IPS-15b (cell line): Measurements from ENCODE around the gene WDR86.

Experiments used
- H3K27me3 ChIP-seq: one replicate; pipeline ENCODE4 v1.6.1; 2013; ENCODE audit warnings: low read length; ENCODE audit not compliant: control insufficient read depth, insufficient read depth
- H3K36me3 ChIP-seq: one replicate; pipeline ENCODE4 v1.6.1; 2013; ENCODE audit warnings: low read length; ENCODE audit not compliant: control insufficient read depth, insufficient read depth
- H3K4me1 ChIP-seq: one replicate; pipeline ENCODE4 v1.6.1; 2013; ENCODE audit warnings: mild to moderate bottlenecking, low read length; ENCODE audit not compliant: control insufficient read depth, insufficient read depth
- H3K4me3 ChIP-seq: one replicate; pipeline ENCODE4 v1.5.1; 2013; ENCODE audit warnings: low read depth, low read length
- H3K9ac ChIP-seq: one replicate; pipeline ENCODE4 v1.6.1; 2013; ENCODE audit warnings: low read depth, mild to moderate bottlenecking, low read length
- H3K9me3 ChIP-seq: one replicate; pipeline ENCODE4 v1.6.1; 2013; ENCODE audit warnings: mild to moderate bottlenecking, low read length; ENCODE audit not compliant: control insufficient read depth, insufficient read depth

The WDR86 gene

DNA sequence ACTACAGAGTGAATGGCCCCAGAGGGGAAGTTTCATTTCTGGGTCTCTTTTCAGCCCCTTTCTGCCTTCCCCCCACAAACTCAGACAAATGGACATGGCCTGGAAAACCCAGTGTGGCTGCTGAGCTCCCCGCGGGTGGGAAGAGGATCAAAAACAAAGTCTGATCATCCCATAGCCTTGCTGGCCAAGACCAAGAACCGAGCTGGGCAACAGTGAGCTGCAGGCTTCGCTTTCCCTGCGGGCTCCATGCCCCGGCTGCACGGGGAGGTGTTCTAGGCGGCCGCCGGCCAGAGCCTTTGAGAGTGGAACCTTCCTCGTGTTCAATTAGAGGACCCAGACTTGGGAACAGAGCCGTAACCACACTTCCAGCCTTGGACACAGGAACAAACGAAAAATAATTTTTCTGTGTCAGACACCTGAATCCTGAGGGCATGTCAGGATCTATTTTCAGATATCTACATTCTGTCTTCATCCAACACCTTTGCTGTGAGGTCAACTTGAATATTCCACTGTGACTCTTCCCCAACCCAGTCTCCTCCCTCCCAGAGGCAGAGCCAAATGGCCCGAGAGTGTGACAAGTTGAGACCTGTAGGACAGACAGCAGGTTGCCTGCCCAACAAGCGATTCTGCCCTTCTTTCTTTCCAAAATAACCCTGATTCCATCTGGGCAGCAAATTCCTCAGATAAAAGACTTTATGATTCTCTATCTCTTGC, 26.0 kb downstream of the WDR86 start:
- Histone ChIP-seq H3K4me1 (peaks cover 5% of the 10 kb centered on the region), H3K36me3 (no peaks in the 10 kb centered on the region), H3K27me3 (peaks cover 21% of the 10 kb centered on the region), H3K9me3 (no peaks in the 10 kb centered on the region), H3K4me3 (no peak overlapping the region), H3K9ac (no peak overlapping the region)

DNA sequence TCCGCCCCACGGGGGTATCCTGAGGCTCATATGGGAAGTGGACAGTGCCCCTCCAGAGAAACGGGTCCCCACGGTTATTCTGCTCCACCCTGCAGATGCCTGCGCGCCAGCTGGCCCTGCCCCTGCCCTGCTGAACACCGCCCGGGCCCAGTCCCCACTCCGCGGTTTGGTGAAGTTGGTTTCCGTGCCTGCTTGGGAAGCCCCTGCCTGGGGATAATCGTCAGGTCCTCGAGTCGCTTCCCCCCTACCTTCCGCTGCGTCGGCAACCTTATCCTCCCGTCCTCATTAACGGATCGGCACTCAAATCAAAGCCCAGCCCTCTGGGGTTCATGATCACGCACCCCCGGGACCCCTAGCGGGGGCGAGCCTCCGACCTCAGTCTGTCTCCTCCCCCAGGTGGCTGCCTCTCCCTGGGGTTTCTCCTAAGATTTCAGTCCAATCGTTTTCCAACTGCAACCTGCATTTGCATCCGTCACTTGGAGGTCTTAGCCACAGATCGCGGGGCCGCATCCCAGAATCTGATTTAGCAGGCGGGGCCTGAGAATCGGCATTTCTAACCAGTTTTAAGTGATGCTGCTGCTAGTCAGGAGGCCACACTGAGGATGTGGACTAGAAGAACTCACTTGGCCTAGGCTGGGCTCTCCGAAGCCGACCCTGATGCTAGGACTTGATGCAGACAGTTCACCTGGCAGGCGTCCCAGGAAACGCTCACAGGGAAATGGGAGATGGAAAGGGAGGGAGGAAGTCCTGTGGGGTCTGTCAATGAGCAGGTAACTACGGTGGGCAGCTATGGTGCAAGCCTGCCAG, 27.6 kb downstream of the WDR86 start:
- Histone ChIP-seq H3K9me3 (no peaks in the 10 kb centered on the region), H3K36me3 (peaks cover 2% of the 10 kb centered on the region), H3K27me3 (peaks cover 21% of the 10 kb centered on the region), H3K9ac (no peak overlapping the region), H3K4me1 (peaks cover 5% of the 10 kb centered on the region), H3K4me3 (peak overlapping the region; percentile 33)

DNA sequence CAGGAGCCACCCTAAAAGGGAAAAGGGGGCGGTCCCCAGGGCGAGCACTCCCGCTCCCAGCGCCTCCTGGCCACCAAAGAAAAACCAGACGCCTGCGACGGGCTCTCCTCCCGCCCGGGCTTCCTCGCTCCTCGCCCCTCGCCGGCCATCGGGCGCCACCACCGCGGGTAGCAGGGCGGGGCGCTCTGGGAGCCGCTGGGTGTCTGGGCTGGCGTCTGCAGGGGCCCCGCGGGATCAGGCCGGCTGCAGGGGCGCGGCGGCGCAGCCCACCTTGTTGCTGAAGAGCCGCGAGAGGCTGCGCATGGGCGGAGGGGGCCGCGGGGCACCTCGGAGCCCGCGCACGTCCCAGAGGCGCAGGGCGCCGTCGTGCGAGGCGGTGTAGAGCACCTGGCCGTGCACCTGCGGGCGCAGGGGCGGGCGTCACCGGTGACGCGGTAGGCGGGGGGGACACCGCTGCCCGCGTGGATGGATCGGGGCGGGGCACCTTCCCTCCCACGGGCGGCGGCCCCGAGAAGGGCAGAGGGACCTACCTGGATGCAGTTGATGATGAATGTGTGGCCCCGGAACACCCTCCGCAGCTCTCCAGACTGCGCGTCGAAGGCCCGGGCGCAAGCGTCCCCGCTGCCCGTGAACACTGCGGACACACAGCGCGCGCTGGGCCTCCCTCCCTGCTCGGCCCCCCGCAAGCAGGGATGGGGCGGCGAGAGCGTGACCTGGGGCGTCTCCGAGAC, 28.3 kb downstream of the WDR86 start:
- H3K27me3 ChIP-seq = peaks cover 21% of the 10 kb centered on the region
- peaks cover 7% of the 10 kb centered on the region for H3K36me3 ChIP-seq
- no peak overlapping the region for H3K9ac ChIP-seq
- H3K9me3 ChIP-seq = no peaks in the 10 kb centered on the region
- peaks cover 5% of the 10 kb centered on the region for H3K4me1 ChIP-seq
- peak overlapping the region; percentile 33 for H3K4me3 ChIP-seq

DNA sequence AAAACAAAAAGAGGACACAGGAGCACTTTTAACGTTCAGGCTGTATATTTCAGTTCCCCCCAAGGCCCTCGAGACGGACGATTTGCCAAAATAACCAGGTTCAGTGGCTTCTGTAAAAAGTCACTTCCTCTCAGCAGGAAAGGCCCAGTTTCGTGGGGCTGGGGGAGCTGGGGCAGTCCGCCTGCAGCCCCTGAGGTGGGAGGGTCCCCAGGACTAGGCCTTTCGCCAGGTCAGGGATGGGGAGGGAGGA, 28.8 kb downstream of the WDR86 start:
- Histone ChIP-seq H3K9me3 (no peaks in the 10 kb centered on the region), H3K27me3 (peaks cover 21% of the 10 kb centered on the region), H3K4me3 (peak overlapping the region; percentile 33), H3K36me3 (peaks cover 12% of the 10 kb centered on the region), H3K4me1 (peaks cover 5% of the 10 kb centered on the region), H3K9ac (no peak overlapping the region)

DNA sequence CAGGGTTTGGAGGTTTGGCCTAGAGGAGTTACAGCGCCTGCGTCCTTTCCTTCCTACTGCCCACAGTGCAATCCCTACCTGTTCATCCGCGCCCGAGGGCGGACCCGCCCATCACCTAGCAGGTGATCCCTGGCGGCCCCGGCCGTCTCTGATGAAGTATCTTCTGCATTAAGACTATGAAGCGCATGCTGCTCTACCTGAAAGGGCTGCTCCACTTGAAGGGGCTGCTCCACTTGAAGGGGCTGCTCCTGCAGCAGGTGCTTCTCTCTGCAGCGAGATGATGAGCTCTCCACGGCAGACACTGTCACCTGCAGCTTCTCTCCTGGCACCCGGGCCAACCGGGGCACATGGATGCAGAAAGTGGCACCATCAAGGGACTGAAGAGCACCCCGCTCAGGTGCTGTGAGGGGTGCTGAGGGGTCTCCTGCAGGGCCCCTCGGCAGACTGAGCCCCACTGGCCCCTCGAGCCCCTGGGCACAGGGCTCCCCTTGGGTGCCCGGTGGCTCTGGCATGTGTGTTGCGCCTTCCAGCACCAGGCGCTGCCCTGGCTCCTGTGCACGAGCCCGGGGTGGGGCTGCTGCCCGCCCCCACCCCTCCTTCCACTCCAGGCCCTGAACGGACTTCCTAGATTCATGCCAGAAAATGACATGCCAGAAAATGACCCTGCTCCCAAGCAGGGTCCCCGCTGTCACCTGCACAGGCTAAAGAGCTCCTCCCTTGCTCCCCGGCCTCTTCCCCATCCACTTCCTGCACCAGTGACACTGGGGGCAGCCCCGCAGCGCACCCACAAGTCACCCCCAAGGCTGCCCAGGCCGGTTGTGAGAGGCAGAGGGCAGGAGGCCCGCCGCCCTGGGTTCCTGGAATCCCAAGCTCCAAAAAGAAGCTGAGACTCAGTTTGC, 29.4 kb downstream of the WDR86 start:
- peak overlapping the region; percentile 33 for H3K4me3 ChIP-seq
- peaks cover 12% of the 10 kb centered on the region for H3K36me3 ChIP-seq
- H3K4me1 ChIP-seq = peaks cover 5% of the 10 kb centered on the region
- H3K9ac ChIP-seq = no peak overlapping the region
- peaks cover 21% of the 10 kb centered on the region for H3K27me3 ChIP-seq
- H3K9me3 ChIP-seq = no peaks in the 10 kb centered on the region

DNA sequence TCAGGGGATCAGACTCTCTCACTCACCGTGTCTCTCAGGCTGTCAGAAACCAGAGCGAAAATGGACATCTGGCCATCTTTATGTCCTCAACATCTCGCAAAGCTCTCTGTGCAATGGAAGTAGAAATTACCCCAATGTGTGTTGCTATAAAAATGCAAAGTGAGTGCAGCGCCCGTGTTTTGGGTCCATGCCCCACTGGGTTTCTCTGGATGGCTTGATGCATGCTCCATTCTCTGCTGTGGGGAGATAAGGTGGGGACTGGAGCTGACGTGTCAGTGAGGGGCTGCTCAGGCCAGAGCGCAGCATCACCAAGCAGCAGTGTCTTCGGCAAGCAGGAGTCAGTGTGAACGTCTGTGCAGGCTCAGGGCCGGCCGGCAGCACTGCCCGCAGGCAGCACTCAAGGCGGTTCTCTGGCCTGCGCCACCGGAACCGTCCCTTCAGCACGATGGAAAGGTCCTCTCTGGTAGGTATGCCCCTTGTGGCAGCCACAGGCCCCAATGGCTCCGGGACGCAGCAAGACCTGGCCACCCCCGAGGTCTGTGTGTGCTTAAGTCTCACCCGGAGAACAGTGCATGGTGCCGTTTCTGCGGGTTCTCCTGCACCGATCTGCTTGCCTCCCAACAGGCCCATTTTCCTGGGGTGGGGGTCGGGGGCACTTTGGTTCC, 30.2 kb downstream of the WDR86 start:
- Histone ChIP-seq H3K36me3 (peaks cover 12% of the 10 kb centered on the region), H3K9ac (no peak overlapping the region), H3K4me1 (peaks cover 5% of the 10 kb centered on the region), H3K9me3 (no peaks in the 10 kb centered on the region), H3K27me3 (peaks cover 21% of the 10 kb centered on the region), H3K4me3 (no peak overlapping the region)

DNA sequence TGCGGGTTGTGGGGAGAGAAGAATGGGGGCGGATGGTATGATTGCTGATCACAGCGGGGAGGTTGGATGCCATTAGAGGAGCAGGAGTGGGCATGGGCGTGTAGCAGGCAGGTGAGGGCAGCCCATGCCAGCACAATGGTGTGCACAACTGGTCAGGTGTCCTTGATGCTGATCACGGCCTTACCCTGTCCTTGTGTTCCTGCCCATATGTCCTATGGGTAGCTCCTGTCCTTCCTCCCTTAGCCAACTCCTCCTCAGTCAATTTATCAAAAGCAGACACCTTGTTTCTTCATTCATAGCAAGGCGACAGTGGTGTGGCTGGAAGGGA, 30.7 kb downstream of the WDR86 start:
- Histone ChIP-seq H3K9me3 (no peaks in the 10 kb centered on the region), H3K36me3 (peaks cover 12% of the 10 kb centered on the region), H3K27me3 (peaks cover 19% of the 10 kb centered on the region), H3K4me3 (no peak overlapping the region), H3K9ac (no peak overlapping the region), H3K4me1 (peaks cover 5% of the 10 kb centered on the region)

DNA sequence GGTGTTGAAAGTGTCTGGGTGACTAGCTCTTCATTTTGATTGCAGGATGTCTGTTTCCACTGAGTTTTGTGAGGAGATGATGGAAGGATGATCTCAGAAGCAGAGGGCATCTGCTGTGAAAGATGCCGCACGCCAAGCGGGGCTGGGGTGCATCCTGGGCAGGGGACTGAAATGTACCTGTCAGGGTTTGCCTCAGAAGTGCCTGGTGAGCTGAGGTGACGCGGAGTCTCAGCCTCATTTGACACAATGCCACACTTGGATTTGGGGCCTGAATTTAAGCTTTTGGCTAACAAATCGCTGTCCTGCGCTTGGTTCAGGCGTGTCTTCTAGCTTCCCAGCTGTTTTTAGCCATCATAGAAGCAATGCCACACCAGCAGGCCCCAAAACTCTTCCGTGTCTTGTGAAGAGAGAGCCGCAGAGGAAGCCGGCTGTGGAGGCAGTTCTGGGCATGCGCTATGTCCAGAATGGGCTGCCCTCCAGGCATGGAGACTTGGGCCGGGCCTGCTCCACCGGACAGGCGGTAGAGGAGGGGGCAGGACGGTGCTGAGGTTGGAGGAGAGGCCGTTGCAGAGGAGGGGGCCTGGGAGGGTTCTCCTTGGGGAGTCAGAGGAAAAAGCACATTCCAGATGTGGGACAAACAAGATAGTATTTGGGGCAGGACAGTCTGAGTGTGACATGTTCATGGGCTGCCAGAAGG, 31.2 kb downstream of the WDR86 start:
- Histone ChIP-seq H3K36me3 (peaks cover 12% of the 10 kb centered on the region), H3K4me1 (peaks cover 5% of the 10 kb centered on the region), H3K4me3 (no peak overlapping the region), H3K27me3 (peaks cover 18% of the 10 kb centered on the region), H3K9ac (no peak overlapping the region), H3K9me3 (no peaks in the 10 kb centered on the region)

DNA sequence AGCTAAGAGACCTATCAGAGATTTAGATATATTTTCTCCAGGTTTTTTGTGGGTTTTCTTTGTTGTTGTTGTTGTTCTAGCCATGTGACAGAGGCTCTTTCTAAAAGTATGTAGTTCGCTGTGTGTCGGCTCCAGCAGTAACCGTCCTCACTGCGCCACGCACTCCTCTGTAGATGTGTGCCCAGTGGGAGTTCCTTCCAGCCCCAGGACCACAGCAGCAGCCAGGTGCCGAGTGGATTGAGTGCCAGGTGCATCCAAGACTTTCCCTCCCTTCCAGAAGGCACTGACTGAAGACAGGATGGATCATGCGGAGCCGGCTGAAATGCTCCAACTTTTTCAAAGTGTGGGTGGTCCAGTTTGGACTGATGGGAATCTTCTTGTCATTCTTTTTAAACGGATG, 31.8 kb downstream of the WDR86 start:
- Histone ChIP-seq H3K4me1 (peaks cover 5% of the 10 kb centered on the region), H3K9ac (no peak overlapping the region), H3K36me3 (peaks cover 12% of the 10 kb centered on the region), H3K27me3 (peaks cover 14% of the 10 kb centered on the region), H3K4me3 (no peak overlapping the region), H3K9me3 (no peaks in the 10 kb centered on the region)

DNA sequence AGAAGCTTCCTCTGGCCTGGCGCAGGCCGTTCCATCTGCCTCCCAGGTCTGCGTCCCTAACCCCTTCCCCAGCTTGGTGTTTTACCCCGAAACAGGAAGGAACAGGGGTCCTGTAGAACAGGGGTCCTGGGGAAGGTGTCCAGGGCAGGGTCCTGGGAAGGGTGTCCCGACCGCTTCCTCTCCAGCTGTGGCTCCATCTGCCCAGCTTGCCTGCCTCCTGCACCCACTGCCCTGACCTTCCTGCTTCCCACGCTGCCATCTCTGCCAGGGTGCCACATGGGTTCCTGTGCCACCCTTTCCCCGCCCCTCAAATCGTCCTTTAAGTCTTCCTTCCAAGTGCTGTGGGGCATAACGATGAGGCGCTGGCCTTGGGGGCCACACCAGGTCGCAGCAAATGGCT, 32.4 kb downstream of the WDR86 start:
- H3K36me3 ChIP-seq = peaks cover 12% of the 10 kb centered on the region
- H3K4me1 ChIP-seq = peaks cover 5% of the 10 kb centered on the region
- H3K9me3 ChIP-seq = no peaks in the 10 kb centered on the region
- H3K9ac ChIP-seq = no peak overlapping the region
- H3K27me3 ChIP-seq = peaks cover 9% of the 10 kb centered on the region
- no peak overlapping the region for H3K4me3 ChIP-seq
